ENCODE data around the gene CACNA1A. TPM values are rescaled to one million over a fixed set of nuclear protein-coding genes. Genes with fewer than 3 reads are reported as not detected.

CACNA1A gene
- total and polyA plus RNA-seq, 2 of the 13 experiments (the other 11 are each of a cell fraction or from before 2014, with no cell fraction given) = not detected

DNA sequence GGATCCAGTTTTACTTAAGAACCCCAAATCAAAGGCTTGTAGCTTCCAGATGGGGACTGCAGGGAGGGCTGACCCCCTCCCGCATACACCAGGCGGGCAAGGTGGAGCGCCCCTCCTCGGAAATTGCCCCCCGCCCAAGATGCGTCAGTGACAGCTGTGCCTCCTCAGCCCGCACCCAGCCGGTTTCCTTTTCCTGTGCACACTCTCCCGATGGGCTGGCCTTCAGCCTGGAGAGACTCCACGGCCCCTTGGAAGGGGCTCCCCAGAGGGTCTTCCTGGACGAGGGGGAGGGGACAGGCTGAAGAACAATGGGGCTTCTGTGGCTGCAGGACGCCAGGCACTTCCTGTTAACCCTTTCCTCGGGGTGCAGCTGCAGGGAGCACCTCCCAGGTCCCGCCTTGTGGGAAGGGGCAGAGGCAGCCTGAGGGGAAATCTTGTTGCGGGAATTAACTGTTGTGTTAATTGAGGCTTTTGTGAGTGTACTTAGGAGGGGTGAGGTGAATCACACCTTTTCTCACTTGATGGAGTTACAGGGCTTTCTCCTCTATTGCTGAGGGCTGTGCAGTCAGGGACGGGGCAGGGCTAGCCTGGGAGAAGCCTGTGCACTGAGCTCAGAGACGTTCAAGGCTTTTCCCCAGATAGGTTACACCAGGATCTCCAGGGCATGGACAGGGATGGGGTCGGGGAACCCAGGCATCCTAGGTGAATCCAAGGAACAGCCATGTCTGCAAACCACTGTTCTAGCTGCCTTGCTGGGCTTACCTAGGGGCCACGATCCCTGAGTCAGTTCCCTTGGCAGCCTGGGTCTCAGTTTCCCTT lies 341.7 kb downstream of the CACNA1A start (continued):
- TF ChIP-seq EP300 (IDR thresholded peaks at IDR 0.05; ENCODE audit: low read depth in 2 of 2, low read length in 2 of 2) (peak in 1 of 2 experiments; percentile 87; a peak in 3 of 4 replicates), EP300 (CRISPR knock-in tag; IDR thresholded peaks at IDR 0.05; ENCODE audit: borderline replicate concordance) (peak; percentile 85), ZNF569 (CRISPR knock-in tag; IDR thresholded peaks at IDR 0.05; ENCODE audit: borderline replicate concordance) (no peak), ZNF878 (CRISPR knock-in tag; IDR thresholded peaks at IDR 0.05) (no peak), ZSCAN31 (CRISPR knock-in tag; IDR thresholded peaks at IDR 0.05; ENCODE audit: low read depth) (no peak), NCOR1 (IDR thresholded peaks at IDR 0.05; ENCODE audit: borderline replicate concordance, low read length) (peak; percentile 60; the same call in 1 of the 2 replicates), ZFP90 (CRISPR knock-in tag; IDR thresholded peaks at IDR 0.05; ENCODE audit: borderline replicate concordance) (peak; percentile 68; the same call in 1 of the 2 replicates), ZNF549 (CRISPR knock-in tag; IDR thresholded peaks at IDR 0.05) (no peak), RFX3 (CRISPR knock-in tag; IDR thresholded peaks at IDR 0.05) (no peak), MIER3 (CRISPR knock-in tag; IDR thresholded peaks at IDR 0.05; ENCODE audit: borderline replicate concordance) (peak; percentile 76; the same call in 1 of the 2 replicates), SYNCRIP (IDR thresholded peaks at IDR 0.05; ENCODE audit: insufficient read depth, low read depth, low read length) (no peak)
- TF ChIP-seq, protein P1, sequence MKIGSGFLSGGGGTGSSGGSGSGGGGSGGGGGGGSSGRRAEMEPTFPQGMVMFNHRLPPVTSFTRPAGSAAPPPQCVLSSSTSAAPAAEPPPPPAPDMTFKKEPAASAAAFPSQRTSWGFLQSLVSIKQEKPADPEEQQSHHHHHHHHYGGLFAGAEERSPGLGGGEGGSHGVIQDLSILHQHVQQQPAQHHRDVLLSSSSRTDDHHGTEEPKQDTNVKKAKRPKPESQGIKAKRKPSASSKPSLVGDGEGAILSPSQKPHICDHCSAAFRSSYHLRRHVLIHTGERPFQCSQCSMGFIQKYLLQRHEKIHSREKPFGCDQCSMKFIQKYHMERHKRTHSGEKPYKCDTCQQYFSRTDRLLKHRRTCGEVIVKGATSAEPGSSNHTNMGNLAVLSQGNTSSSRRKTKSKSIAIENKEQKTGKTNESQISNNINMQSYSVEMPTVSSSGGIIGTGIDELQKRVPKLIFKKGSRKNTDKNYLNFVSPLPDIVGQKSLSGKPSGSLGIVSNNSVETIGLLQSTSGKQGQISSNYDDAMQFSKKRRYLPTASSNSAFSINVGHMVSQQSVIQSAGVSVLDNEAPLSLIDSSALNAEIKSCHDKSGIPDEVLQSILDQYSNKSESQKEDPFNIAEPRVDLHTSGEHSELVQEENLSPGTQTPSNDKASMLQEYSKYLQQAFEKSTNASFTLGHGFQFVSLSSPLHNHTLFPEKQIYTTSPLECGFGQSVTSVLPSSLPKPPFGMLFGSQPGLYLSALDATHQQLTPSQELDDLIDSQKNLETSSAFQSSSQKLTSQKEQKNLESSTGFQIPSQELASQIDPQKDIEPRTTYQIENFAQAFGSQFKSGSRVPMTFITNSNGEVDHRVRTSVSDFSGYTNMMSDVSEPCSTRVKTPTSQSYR (CRISPR knock-in tag; IDR thresholded peaks at IDR 0.05; ENCODE audit: borderline replicate concordance) = peak; percentile 99
- TF ChIP-seq, protein P2, sequence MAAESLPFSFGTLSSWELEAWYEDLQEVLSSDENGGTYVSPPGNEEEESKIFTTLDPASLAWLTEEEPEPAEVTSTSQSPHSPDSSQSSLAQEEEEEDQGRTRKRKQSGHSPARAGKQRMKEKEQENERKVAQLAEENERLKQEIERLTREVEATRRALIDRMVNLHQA (CRISPR knock-in tag; IDR thresholded peaks at IDR 0.05) = no peak
- TF ChIP-seq, protein P3, sequence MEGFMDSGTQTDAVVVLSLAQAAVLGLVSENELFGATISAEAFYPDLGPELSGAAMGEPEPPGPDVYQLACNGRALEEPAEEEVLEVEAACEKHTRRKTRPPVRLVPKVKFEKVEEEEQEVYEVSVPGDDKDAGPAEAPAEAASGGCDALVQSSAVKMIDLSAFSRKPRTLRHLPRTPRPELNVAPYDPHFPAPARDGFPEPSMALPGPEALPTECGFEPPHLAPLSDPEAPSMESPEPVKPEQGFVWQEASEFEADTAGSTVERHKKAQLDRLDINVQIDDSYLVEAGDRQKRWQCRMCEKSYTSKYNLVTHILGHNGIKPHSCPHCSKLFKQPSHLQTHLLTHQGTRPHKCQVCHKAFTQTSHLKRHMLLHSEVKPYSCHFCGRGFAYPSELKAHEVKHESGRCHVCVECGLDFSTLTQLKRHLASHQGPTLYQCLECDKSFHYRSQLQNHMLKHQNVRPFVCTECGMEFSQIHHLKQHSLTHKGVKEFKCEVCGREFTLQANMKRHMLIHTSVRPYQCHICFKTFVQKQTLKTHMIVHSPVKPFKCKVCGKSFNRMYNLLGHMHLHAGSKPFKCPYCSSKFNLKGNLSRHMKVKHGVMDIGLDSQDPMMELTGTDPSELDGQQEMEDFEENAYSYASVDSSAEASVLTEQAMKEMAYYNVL (CRISPR knock-in tag; IDR thresholded peaks at IDR 0.05; ENCODE audit: borderline replicate concordance) = peak; percentile 77; the same call in 1 of the 2 replicates
- TF ChIP-seq, protein P4, sequence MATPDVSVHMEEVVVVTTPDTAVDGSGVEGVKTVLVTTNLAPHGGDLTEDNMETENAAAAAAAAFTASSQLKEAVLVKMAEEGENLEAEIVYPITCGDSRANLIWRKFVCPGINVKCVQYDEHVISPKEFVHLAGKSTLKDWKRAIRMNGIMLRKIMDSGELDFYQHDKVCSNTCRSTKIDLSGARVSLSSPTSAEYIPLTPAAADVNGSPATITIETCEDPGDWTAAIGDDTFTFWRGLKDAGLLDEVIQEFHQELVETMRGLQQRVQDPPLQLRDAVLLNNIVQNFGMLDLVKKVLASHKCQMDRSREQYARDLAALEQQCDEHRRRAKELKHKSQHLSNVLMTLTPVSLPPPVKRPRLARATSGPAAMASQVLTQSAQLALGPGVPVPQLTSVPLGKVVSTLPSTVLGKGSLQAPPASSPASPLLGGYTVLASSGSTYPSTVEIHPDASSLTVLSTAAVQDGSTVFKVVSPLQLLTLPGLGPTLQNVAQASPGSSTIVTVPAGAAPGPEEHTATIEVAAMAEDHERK (CRISPR knock-in tag; IDR thresholded peaks at IDR 0.05; ENCODE audit: low read depth) = no peak
- TF ChIP-seq, protein P5, sequence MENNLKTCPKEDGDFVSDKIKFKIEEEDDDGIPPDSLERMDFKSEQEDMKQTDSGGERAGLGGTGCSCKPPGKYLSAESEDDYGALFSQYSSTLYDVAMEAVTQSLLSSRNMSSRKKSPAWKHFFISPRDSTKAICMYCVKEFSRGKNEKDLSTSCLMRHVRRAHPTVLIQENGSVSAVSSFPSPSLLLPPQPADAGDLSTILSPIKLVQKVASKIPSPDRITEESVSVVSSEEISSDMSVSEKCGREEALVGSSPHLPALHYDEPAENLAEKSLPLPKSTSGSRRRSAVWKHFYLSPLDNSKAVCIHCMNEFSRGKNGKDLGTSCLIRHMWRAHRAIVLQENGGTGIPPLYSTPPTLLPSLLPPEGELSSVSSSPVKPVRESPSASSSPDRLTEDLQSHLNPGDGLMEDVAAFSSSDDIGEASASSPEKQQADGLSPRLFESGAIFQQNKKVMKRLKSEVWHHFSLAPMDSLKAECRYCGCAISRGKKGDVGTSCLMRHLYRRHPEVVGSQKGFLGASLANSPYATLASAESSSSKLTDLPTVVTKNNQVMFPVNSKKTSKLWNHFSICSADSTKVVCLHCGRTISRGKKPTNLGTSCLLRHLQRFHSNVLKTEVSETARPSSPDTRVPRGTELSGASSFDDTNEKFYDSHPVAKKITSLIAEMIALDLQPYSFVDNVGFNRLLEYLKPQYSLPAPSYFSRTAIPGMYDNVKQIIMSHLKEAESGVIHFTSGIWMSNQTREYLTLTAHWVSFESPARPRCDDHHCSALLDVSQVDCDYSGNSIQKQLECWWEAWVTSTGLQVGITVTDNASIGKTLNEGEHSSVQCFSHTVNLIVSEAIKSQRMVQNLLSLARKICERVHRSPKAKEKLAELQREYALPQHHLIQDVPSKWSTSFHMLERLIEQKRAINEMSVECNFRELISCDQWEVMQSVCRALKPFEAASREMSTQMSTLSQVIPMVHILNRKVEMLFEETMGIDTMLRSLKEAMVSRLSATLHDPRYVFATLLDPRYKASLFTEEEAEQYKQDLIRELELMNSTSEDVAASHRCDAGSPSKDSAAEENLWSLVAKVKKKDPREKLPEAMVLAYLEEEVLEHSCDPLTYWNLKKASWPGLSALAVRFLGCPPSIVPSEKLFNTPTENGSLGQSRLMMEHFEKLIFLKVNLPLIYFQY (CRISPR knock-in tag; IDR thresholded peaks at IDR 0.05; ENCODE audit: borderline replicate concordance) = no peak

All from HepG2 (cell line).